Natural killer cell (primary cell): ENCODE results near the gene FNTB. TPM values are rescaled to one million over a fixed set of nuclear protein-coding genes. Genes with fewer than 3 reads are reported as not detected.

Experiments
- ATAC-seq, 3 donors: fragments of 150-1000 bp in 2 of 3; fragments of 200-7000 bp in 1 of 3; cut with Tn5 transposase; 1 replicate in 1 of 3; 2 replicates in 2 of 3; pipeline ENCODE4 v1.10.0; 2021; ENCODE audit warnings: mild to moderate bottlenecking in 2 of 3, moderate library complexity in 2 of 3
- DNase-seq, 2 donors: peaks; one replicate each; pipeline versions ENCODE4 v3.0.0 to v3.0.0-alpha.2; 2013 to 2021; ENCODE audit warnings: mixed read lengths in 1 of 2
- H3K27ac ChIP-seq: one replicate; pipeline ENCODE4 v1.5.1; 2013; ENCODE audit warnings: mild to moderate bottlenecking, low read length
- H3K27me3 ChIP-seq: one replicate; pipeline ENCODE4 v1.6.1; 2013; ENCODE audit warnings: low read length; ENCODE audit not compliant: control insufficient read depth, insufficient read depth
- H3K36me3 ChIP-seq: one replicate; pipeline ENCODE4 v1.6.1; 2013; ENCODE audit warnings: low read length; ENCODE audit not compliant: control insufficient read depth, insufficient read depth
- H3K4me1 ChIP-seq: one replicate; pipeline ENCODE4 v1.6.1; 2013; ENCODE audit warnings: low read length; ENCODE audit not compliant: control insufficient read depth, insufficient read depth
- H3K4me3 ChIP-seq: one replicate; pipeline ENCODE4 v1.5.1; 2013; ENCODE audit warnings: low read length
- H3K9me3 ChIP-seq: one replicate; pipeline ENCODE4 v1.6.1; 2013; ENCODE audit warnings: low read length; ENCODE audit not compliant: control insufficient read depth, insufficient read depth
- H3K27ac Mint-ChIP-seq, 2 donors: one replicate each; pipeline ENCODE4 v1.8.0; 2022; ENCODE audit warnings: mild to moderate bottlenecking in 2 of 2, mixed read lengths in 2 of 2, moderate library complexity in 1 of 2
- H3K27me3 Mint-ChIP-seq, 2 donors: one replicate each; pipeline ENCODE4 v1.8.0; 2022; ENCODE audit warnings: low read depth in 2 of 2, mixed read lengths in 2 of 2
- H3K36me3 Mint-ChIP-seq: one replicate; pipeline ENCODE4 v1.8.0; 2022; ENCODE audit warnings: mixed read lengths
- H3K4me1 Mint-ChIP-seq, 2 donors: one replicate each; pipeline ENCODE4 v1.8.0; 2022; ENCODE audit warnings: mixed read lengths in 2 of 2
- H3K4me3 Mint-ChIP-seq: one replicate; pipeline ENCODE4 v1.8.0; 2022; ENCODE audit warnings: mild to moderate bottlenecking, moderate library complexity, mixed read lengths
- H3K9me3 Mint-ChIP-seq, 2 donors: one replicate each; pipeline ENCODE4 v1.8.0; 2022; ENCODE audit warnings: mixed read lengths in 2 of 2
- CTCF ChIP-seq: fragments of 200-600 bp; IDR thresholded peaks from one replicate; pipeline ENCODE4 v1.8.0; 2022; ENCODE audit warnings: antibody characterized with exemption
- WGBS: methylation state at CpG from one replicate; pipeline ENCODE4 v1.1.7; 2013; ENCODE audit warnings: missing lambda C conversion rate; ENCODE audit not compliant: insufficient coverage; 5-methylcytosine and 5-hydroxymethylcytosine counted together
- intact Hi-C: fragments of 100-400 bp; cut with micrococcal nuclease; formaldehyde crosslinking; loops from one replicate; pipeline ENCODE4 v1.14.2; 2022
- total RNA-seq, 4 donors: library from RNA; stranded (reverse); fragments of 120-200 nt in 1 of 4; gene quantifications; one replicate each; pipeline versions ENCODE4 v1.2.3 to v1.2.4, GENCODE V29; 2013 to 2022

The FNTB gene
- total RNA-seq, 3 donors from 2014 or later (not counting 1 experiment from before 2014, with no cell fraction given), result 4.0 to 8.7 (median 8.4) TPM

DNA sequence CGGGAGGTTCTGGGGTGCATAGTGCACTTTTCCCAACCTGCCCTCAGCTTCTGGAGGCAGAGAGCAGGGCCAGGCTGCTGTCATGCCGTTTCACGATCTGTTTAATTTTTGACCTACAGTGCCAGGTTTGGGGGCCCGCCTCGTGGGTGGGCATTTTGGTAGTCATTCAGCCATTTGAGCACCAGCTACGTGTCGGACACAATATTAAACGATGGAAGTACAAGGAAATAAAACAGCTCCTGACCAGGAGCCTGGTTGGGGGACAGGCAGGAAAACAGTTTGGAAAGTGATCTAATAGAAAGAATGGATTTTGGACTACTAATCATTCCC is 708 bp downstream of the FNTB start:
- Mint-ChIP-seq H3K4me1 (peaks cover 40 to 42% of the 10 kb centered on the region in 2 donors), H3K9me3 (no peaks in the 10 kb centered on the region), H3K27me3 (peaks cover 12 to 23% of the 10 kb centered on the region in 2 donors), H3K27ac (peak overlapping the region; percentile 97 to 98), H3K36me3 (no peaks in the 10 kb centered on the region), H3K4me3 (peak overlapping the region; percentile 99)
- peak overlapping the region; percentile 60 for H3K27ac ChIP-seq
- H3K36me3 ChIP-seq, result no peaks in the 10 kb centered on the region
- peaks cover 27% of the 10 kb centered on the region for H3K4me1 ChIP-seq
- DNase-seq (no peak), ATAC-seq (no peak)
- no peaks in the 10 kb centered on the region for H3K9me3 ChIP-seq
- intact Hi-C loops, result loop anchor here (1.0 to 10.0 kb wide), 5 partner anchors 115 to 1087 kb away; partner anchors contain the start of genes FUT8 and MAX
- WGBS, result 2% methylated on average over 8 of the region's 8 CpGs
- TF ChIP-seq CTCF, result no peak
- H3K4me3 ChIP-seq, result peak overlapping the region; percentile 79
- no peaks in the 10 kb centered on the region for H3K27me3 ChIP-seq

GRCh38 chr14:64990296-64990695 is 3.6 kb downstream of the FNTB start:
- peaks cover 28% of the 10 kb centered on the region for H3K4me1 ChIP-seq
- ATAC-seq (no peak), DNase-seq (peak in 1 of 2 donors; percentile 51)
- no peak for TF ChIP-seq CTCF
- H3K36me3 Mint-ChIP-seq, result no peaks in the 10 kb centered on the region
- intact Hi-C loops, result no loop called here
- H3K4me3 ChIP-seq, result no peak overlapping the region
- H3K27ac ChIP-seq, result peak overlapping the region; percentile 18
- H3K9me3 ChIP-seq, result no peaks in the 10 kb centered on the region
- H3K27me3 Mint-ChIP-seq, result peaks cover 4 to 6% of the 10 kb centered on the region in 2 donors
- H3K27me3 ChIP-seq, result no peaks in the 10 kb centered on the region
- peaks cover 32 to 35% of the 10 kb centered on the region in 2 donors for H3K4me1 Mint-ChIP-seq
- no peaks in the 10 kb centered on the region for H3K9me3 Mint-ChIP-seq
- H3K36me3 ChIP-seq, result no peaks in the 10 kb centered on the region
- WGBS, result 6% methylated on average over 3 of the region's 3 CpGs
- no peak overlapping the region for H3K4me3 Mint-ChIP-seq
- peak overlapping the region; percentile 31 to 44 for H3K27ac Mint-ChIP-seq

GRCh38 chr14:64990939-64991338 is 4.2 kb downstream of the FNTB start:
- no peak for DNase-seq
- H3K36me3 ChIP-seq, result no peaks in the 10 kb centered on the region
- no peaks in the 10 kb centered on the region for H3K27me3 ChIP-seq
- Mint-ChIP-seq H3K4me3 (no peak overlapping the region), H3K27ac (peak overlapping the region; percentile 31 to 44), H3K9me3 (no peaks in the 10 kb centered on the region), H3K4me1 (peaks cover 31 to 34% of the 10 kb centered on the region in 2 donors), H3K27me3 (peaks cover 2 to 4% of the 10 kb centered on the region in 2 donors), H3K36me3 (no peaks in the 10 kb centered on the region)
- 100% methylated on average over 4 of the region's 4 CpGs for WGBS
- TF ChIP-seq CTCF, result no peak
- ATAC-seq, result no peak
- no peak overlapping the region for H3K27ac ChIP-seq
- H3K4me1 ChIP-seq, result peaks cover 28% of the 10 kb centered on the region
- no peaks in the 10 kb centered on the region for H3K9me3 ChIP-seq
- H3K4me3 ChIP-seq, result no peak overlapping the region
- intact Hi-C loops, result no loop called here

- peaks cover 20% of the 10 kb centered on the region for H3K4me1 ChIP-seq
- intact Hi-C loops, result no loop called here
- Mint-ChIP-seq H3K27ac (no peak overlapping the region), H3K27me3 (no peaks in the 10 kb centered on the region), H3K9me3 (no peaks in the 10 kb centered on the region), H3K4me3 (no peak overlapping the region), H3K4me1 (peaks cover 16 to 19% of the 10 kb centered on the region in 2 donors), H3K36me3 (no peaks in the 10 kb centered on the region)
- no peaks in the 10 kb centered on the region for H3K27me3 ChIP-seq
- no peak overlapping the region for H3K27ac ChIP-seq
- no peaks in the 10 kb centered on the region for H3K9me3 ChIP-seq
- no peak for TF ChIP-seq CTCF
- DNase-seq (no peak), ATAC-seq (no peak)
- H3K36me3 ChIP-seq, result no peaks in the 10 kb centered on the region
- no peak overlapping the region for H3K4me3 ChIP-seq
- 78% methylated on average over 5 of the region's 5 CpGs for WGBS
Observed at GRCh38 chr14:64992328-64992885, 5.7 kb downstream of the FNTB start.
